ENCODE measurements around the gene LHPP. TPM values are rescaled to one million over a fixed set of nuclear protein-coding genes. Genes with fewer than 3 reads are reported as not detected.

LHPP gene
- total and polyA plus RNA-seq, 2 experiments from 2014 or later: 19.1 to 40.6 TPM

- Histone ChIP-seq H3K27ac (no peak overlapping the region), H3K27me3 (no peaks in the 10 kb centered on the region), H3K9me3 (ENCODE audit: low read depth) (no peaks in the 10 kb centered on the region), H3K36me3 (no peaks in the 10 kb centered on the region), H3K4me1 (ENCODE audit: low read depth) (peaks cover 30% of the 10 kb centered on the region), H3K4me3 (no peak overlapping the region)
- DNase-seq (ENCODE audit: low read depth in 1 of 2, low spot score in 1 of 2): no peak
- TF ChIP-seq, protein P1, sequence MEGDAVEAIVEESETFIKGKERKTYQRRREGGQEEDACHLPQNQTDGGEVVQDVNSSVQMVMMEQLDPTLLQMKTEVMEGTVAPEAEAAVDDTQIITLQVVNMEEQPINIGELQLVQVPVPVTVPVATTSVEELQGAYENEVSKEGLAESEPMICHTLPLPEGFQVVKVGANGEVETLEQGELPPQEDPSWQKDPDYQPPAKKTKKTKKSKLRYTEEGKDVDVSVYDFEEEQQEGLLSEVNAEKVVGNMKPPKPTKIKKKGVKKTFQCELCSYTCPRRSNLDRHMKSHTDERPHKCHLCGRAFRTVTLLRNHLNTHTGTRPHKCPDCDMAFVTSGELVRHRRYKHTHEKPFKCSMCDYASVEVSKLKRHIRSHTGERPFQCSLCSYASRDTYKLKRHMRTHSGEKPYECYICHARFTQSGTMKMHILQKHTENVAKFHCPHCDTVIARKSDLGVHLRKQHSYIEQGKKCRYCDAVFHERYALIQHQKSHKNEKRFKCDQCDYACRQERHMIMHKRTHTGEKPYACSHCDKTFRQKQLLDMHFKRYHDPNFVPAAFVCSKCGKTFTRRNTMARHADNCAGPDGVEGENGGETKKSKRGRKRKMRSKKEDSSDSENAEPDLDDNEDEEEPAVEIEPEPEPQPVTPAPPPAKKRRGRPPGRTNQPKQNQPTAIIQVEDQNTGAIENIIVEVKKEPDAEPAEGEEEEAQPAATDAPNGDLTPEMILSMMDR (IDR thresholded peaks at IDR 0.05; ENCODE audit: low read depth, low read length): no peak
These were observed 103.3 kb downstream of the LHPP start for GRCh38 chr10:124564881-124565280.

GRCh38 chr10:124565565-124566221 lies 104.1 kb downstream of the LHPP start:
- H3K36me3 ChIP-seq: no peaks in the 10 kb centered on the region
- TF ChIP-seq, protein P1 (IDR thresholded peaks at IDR 0.05; ENCODE audit: low read depth, low read length): peak; percentile 43
- no peaks in the 10 kb centered on the region for H3K27me3 ChIP-seq
- no peaks in the 10 kb centered on the region for H3K9me3 ChIP-seq (ENCODE audit: low read depth)
- H3K4me1 ChIP-seq (ENCODE audit: low read depth): peaks cover 22% of the 10 kb centered on the region
- H3K27ac ChIP-seq: no peak overlapping the region
- DNase-seq (ENCODE audit: low read depth in 1 of 2, low spot score in 1 of 2): peak; percentile 15 to 64
- no peak overlapping the region for H3K4me3 ChIP-seq

- DNase-seq (ENCODE audit: low read depth in 1 of 2, low spot score in 1 of 2): no peak
- no peaks in the 10 kb centered on the region for H3K9me3 ChIP-seq (ENCODE audit: low read depth)
- H3K4me1 ChIP-seq (ENCODE audit: low read depth): peaks cover 18% of the 10 kb centered on the region
- H3K27me3 ChIP-seq: no peaks in the 10 kb centered on the region
- H3K4me3 ChIP-seq: no peak overlapping the region
- TF ChIP-seq, protein P1 (IDR thresholded peaks at IDR 0.05; ENCODE audit: low read depth, low read length): no peak
- H3K36me3 ChIP-seq: no peaks in the 10 kb centered on the region
- H3K27ac ChIP-seq: no peak overlapping the region
These were observed 104.7 kb downstream of the LHPP start for GRCh38 chr10:124566222-124566888.

DNA sequence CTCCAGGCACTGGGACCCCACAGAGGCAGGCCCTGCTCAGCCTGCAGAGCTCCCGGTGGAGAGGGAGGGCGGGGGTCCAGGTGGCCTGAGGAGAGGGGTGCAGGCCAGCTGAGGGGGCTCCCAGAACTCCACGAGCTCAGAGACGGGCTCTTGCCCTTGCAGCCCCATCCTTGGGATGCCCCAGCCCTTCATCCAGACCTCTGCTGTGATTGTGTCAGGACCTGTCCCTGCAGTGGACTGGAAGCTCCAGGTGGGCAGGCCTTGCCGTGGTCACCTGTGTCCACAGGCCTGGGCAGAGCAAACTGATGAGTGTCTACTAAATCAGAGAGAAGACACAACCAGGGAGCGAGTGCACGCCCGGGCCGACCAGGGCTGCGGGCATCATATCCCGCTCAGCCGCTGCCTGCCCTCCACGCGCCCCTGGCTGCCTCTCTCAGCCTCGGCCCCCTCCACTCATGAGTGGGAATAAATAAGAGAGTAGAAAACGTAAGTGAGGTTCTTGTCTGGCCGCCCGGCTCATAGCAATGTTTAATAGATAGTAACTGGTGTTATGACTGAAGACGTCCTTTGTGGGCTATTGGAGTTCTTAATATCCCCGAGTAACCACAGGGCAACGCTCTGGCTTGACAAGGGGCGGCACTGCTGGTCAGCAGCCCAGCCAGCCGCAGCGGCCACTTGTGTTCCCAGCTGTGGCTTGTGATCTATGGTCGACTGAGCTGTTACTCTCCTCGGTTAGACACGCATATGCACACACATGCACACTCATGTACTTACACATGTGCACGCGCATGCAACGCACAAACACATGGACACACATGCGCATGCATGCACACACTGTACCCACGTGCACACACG lies 105.6 kb downstream of the LHPP start:
- H3K27ac ChIP-seq: no peak overlapping the region
- H3K36me3 ChIP-seq: no peaks in the 10 kb centered on the region
- no peak overlapping the region for H3K4me3 ChIP-seq
- TF ChIP-seq, protein P1 (IDR thresholded peaks at IDR 0.05; ENCODE audit: low read depth, low read length): no peak
- no peaks in the 10 kb centered on the region for H3K9me3 ChIP-seq (ENCODE audit: low read depth)
- H3K27me3 ChIP-seq: no peaks in the 10 kb centered on the region
- DNase-seq (ENCODE audit: low read depth in 1 of 2, low spot score in 1 of 2): no peak
- H3K4me1 ChIP-seq (ENCODE audit: low read depth): peaks cover 18% of the 10 kb centered on the region

DNA sequence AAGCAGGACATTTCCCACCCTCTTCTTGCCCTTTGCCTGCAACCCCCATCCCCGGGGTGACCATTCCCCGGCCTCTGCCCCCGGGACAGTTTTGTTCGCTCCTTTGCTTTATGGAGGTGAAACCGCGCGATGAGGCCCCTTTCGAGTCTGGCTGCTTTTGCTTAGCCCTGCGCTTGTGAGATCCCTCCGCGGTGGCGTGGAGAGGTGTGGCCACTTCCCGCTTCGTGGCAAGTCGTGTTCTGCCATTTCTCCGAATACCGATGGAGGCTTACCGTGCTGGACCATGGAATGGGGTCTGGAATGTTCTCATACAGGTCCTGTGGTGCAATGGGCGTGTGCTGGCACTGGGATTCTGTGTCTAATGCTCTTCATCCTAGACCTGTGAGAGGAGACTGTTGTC lies 106.7 kb downstream of the LHPP start:
- TF ChIP-seq, protein P1 (IDR thresholded peaks at IDR 0.05; ENCODE audit: low read depth, low read length): no peak
- DNase-seq (ENCODE audit: low read depth in 1 of 2, low spot score in 1 of 2): no peak
- no peaks in the 10 kb centered on the region for H3K9me3 ChIP-seq (ENCODE audit: low read depth)
- no peaks in the 10 kb centered on the region for H3K27me3 ChIP-seq
- H3K4me1 ChIP-seq (ENCODE audit: low read depth): peaks cover 17% of the 10 kb centered on the region
- no peak overlapping the region for H3K27ac ChIP-seq
- H3K36me3 ChIP-seq: no peaks in the 10 kb centered on the region
- no peak overlapping the region for H3K4me3 ChIP-seq
